Measurements from ENCODE around the gene VOPP1.
"Not testable (repeated sequence)": the region's sequence is repeated elsewhere in the genome, so short reads cannot be mapped to it uniquely, and the experiment has no call there.

VOPP1 gene

GRCh38 chr7:55572378-55573233 is at the start of gene VOPP1:
VOPP1 (minus strand) TSS chr7:55572502; CDS start chr7:55572324, 178 bp downstream.
- peak; percentile 64 for DNase-seq

GRCh38 chr7:55618913-55619312 is 46.6 kb upstream of the VOPP1 start:
- DNase-seq = no peak

GRCh38 chr7:55614365-55615064 is 42.2 kb upstream of the VOPP1 start:
- not testable (repeated sequence) for DNase-seq

DNA sequence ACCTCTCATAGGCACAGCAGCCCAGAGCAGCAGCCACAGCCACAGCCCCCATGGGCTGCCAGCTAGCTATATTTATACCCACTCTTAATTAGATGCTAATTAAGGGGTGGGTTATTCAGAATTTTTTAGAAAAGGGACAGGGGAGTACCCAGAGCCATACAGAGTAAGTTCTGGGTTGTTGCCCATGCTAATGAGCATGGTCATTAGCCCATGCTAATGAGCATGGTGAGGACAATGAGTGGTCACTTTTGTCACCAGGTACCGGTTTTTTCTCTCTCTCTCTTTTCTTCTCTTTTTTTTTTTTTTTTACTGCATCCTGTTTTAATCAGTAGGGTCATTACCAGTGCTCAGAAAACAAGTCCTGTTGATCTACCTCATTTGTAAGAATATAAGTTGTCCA is 37.4 kb upstream of the VOPP1 start:
- DNase-seq = not testable (repeated sequence)

- not testable (repeated sequence) for DNase-seq
Observed at GRCh38 chr7:55605661-55606060, 33.4 kb upstream of the VOPP1 start.

DNA sequence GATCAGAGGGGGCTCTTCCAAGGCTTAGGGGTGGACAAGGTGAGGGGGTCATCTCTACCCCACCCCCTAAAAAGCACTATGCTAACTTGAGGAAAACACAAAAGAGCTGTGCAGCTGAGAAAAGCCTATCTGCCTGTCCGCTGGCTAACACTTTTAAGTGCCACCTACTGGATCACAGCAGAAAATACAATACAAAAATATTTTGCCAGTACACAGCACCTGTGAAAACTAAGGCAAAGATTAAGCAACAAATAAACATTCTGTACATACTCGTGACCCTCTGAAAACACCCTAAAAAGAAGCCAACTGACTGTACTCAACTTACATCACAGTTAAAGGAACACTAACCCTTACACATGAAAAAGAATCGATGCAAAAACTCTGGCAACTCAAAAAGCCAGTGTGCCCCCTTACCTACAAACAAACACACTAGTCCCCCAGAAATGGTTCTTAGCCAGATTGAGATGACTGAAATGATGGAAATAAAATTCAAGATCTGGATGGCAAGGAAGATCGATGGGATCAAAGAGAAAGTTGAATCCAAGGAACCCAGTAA is 25.7 kb upstream of the VOPP1 start:
- not testable (repeated sequence) for DNase-seq

- DNase-seq = not testable (repeated sequence)
Observed at GRCh38 chr7:55597214-55597739, 25.0 kb upstream of the VOPP1 start.

DNA sequence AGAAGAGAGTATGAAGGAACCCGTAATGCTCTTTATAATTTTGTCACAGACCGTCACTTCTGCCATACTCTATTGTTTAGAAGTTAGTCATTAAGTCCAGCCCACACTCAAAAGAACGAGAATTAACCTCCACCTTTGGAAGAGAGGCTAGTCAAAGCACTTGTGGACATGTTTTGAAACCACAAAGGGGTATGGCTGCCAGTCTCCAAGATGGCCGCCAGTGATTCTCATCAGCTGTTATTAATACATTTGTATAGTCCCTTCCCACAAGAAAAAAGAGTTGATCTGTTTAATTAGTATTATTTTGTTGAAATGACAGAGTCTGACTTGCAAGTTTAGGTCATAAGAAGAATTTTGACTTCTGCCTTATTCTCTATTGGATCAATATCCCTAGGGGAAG is 23.2 kb upstream of the VOPP1 start:
- DNase-seq = no peak

- DNase-seq = no peak
Observed at GRCh38 chr7:55594870-55595269, 22.6 kb upstream of the VOPP1 start.

- DNase-seq = no peak
Observed at GRCh38 chr7:55594414-55594813, 22.1 kb upstream of the VOPP1 start.

- peak; percentile 49 for DNase-seq
Observed at GRCh38 chr7:55593515-55594318, 21.4 kb upstream of the VOPP1 start.

DNA sequence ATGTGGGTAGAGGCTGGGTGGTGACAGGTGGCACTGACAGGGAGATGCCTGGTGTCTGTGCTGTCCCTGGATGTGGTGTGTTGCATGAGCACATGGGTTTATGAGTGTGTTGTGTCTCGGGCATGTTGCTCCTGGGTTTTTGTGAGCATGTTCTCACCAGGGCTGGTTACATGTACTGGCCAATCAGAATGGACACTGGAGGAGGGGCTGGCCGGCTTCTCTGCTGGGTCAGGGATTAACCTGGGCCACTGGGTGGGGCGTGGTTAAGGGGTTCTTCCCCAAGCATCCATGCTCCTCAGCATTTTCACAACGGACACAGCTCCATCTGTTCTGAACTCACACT is 20.8 kb upstream of the VOPP1 start:
- DNase-seq = no peak

DNA sequence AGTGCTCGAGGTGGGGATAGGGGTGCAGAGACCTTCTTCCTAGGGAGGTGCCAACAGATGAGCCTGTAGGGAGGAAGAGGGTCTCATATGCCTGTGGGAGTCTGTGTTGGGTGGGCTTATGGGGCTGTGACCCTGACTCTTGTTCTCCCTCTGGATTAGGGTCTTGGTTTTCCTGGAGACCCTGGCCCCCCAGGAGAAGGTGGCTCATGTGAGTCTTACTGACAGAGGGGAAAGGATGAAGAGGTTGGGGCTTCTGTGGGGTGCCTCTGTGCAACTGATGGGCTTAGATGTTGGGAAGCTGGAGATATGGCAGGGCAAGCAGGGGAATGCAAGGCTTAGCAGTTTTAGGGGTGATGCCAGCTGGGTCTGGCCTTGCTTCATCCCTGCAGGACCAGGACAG is 20.2 kb upstream of the VOPP1 start:
- DNase-seq = no peak

GRCh38 chr7:55591282-55591931 is 19.1 kb upstream of the VOPP1 start:
- no peak for DNase-seq

DNA sequence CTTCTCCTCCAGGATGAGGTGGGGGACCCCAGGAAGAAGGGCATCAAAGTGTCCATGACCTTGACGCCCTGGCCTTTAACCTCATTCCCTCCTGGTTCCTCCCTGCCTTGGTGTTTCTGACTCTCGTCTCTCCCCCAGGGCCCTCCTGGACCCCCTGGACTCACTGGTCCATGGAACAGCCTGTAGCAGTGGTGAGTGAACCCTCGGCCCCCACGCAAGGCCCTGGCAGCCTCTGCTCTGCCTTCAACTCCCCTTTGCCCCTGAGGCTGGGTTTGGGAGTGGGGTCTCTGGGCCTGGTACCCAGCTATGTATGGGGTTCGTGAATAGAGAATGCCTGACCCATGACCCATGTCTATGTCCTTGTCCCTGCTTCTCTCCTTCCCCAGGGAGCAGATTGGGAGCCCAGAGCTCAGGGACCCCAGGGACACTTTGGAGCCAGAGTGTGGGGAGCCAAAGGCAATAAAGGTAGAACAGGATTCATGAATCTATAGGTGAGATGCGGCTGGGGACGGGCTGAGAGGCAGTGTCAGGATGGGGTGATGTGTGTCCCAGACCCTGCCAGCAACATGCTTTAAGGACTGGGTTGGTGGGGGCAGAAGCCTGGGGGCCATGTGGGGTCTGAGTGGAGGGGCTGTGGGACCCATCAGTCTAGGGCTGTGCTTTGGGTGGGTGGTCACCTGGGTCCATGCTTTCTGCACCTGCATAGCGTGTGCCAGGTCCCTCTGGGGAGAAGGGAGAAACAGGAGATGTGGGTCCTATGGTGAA is 18.4 kb upstream of the VOPP1 start:
- no peak for DNase-seq

- DNase-seq = no peak
Observed at GRCh38 chr7:55589905-55590304, 17.6 kb upstream of the VOPP1 start.

DNA sequence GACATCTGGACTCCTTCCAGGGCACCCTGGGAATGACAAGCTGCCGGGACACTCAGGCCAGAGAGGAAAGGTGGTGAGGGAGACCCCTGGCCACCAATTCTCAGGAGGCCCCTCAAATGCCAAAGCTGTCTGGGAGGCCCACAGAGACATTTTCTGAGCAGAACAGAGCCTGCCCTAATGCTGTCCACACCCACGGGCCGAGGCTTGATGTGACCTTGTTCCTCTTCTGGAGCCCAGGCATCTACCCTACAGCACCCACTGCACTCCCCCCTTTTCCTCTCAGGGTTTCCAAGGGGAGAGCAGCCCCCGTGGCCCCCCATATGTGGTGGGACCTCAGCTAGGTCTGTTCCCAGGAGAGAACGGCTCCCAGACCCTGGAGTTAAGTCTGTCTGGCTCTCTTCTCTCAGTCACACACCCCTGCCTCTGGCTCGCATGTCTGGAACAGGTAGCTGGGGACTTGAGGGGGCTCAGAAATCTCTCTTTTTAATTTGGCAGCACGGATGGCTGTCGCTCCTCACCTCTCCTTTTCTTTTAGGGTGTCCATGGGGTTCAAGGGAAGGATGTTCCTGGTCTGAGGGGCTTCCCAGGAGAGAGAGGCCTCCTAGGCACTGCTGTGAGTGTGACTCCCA is 16.8 kb upstream of the VOPP1 start:
- DNase-seq = no peak

DNA sequence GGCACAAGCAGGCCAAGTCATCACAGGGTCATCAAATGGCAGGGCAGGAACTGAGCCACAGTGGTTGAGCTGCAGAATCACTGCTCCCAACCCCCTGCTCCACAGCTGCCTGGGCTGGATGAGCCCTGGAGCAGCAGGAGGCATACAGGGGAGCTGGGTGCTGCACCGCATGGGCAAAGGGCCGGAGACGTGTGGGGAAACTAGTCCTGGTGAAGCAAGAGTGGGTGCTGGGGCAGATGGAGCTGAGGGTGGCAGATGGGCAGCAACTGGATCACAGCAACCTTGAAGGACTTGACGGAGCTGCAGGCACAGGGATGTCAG is 16.0 kb upstream of the VOPP1 start:
- DNase-seq = no peak

DNA sequence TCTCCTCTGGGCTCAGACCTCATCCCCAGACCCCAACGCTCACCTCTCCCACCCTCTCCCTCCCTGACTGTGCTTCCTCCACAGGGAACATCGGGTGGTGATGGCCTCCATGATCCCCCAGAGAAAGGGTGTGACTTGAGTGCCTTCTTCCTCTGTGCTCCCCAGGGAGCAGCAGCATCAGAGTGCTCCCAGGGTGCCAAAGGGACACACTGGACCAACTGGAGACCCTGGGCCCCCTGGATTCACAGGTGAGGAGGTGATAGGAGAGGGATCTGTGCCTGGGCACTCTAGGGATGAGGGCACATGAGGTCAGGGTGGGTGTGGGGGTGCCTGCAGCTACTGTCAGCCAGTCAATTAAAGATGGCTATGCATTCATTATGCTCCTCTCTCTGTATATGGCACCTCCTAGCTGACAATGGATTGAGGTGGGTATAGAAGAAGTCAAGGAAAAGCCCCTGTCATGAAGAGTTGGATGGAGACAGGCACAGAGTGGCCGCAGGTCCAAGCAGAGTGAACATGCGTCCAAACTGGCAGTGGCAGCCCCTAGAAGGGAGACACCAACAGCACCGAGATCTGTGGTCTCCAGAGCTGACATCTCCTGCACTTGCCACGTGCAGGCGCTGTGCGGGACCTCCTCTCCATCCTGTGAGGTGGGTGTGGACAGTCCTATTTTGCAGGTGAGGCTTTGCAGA is 15.5 kb upstream of the VOPP1 start:
- no peak for DNase-seq

DNA sequence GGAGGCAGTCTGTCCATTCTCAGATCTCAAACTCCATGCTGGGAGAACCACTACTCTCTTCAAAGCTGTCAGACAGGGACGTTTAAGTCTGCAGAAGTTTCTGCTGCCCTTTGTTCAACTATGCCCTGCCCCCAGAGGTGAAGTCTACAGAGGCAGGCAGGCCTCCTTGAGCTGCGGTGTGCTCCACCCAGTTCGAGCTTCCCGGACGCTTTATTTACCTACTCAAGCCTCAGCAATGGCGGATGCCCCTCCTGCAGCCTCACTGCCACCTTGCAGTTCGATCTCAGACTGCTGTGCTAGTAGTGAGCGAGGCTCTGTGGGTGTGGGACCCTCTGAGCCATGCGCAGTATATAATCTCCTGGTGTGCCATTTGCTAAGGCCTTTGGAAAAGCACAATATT is 10.4 kb upstream of the VOPP1 start:
- not testable (repeated sequence) for DNase-seq

DNA sequence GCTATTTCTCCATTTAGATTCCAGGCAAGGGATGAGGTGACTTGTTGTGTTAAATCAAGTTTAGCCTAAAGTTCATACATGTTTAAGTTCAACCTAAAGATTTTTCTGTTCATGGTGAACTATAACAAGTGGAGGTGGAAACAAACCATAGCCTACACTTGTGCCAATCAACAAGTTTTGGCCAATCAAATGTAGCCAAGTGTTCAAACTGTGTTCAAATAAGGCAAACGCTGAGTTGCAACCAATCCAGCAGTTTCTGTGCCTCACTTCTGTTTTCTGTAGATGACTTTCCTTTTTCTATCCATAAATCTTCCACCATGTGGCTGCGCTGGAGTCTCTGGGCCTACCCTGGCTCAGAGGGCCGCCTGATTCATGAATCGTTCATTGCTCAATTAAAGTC is 4.5 kb upstream of the VOPP1 start:
- no peak for DNase-seq

Data from CD4-positive, alpha-beta T cell treated with Interleukin-15 for 1 hour (primary cell).